ENCODE data around the gene USP25.

- TF ChIP-seq POLR2AphosphoS5 (IDR thresholded peaks at IDR 0.05; ENCODE audit: low read depth, low read length) (no peak), SP1 (IDR thresholded peaks at IDR 0.05; ENCODE audit: low read depth) (no peak), ATF3 (IDR thresholded peaks at IDR 0.05) (no peak), ELF1 (IDR thresholded peaks at IDR 0.05; ENCODE audit: borderline replicate concordance, low read depth) (no peak), POLR2A (IDR thresholded peaks at IDR 0.05; ENCODE audit: borderline replicate concordance, extremely low read depth, insufficient read depth, insufficient read length) (no peak)
- TF ChIP-seq, protein P1, sequence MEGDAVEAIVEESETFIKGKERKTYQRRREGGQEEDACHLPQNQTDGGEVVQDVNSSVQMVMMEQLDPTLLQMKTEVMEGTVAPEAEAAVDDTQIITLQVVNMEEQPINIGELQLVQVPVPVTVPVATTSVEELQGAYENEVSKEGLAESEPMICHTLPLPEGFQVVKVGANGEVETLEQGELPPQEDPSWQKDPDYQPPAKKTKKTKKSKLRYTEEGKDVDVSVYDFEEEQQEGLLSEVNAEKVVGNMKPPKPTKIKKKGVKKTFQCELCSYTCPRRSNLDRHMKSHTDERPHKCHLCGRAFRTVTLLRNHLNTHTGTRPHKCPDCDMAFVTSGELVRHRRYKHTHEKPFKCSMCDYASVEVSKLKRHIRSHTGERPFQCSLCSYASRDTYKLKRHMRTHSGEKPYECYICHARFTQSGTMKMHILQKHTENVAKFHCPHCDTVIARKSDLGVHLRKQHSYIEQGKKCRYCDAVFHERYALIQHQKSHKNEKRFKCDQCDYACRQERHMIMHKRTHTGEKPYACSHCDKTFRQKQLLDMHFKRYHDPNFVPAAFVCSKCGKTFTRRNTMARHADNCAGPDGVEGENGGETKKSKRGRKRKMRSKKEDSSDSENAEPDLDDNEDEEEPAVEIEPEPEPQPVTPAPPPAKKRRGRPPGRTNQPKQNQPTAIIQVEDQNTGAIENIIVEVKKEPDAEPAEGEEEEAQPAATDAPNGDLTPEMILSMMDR (IDR thresholded peaks at IDR 0.05 in 2 of 3, conservative IDR thresholded peaks at IDR 0.05 in 1 of 3; ENCODE audit: borderline replicate concordance in 1 of 3, insufficient read depth in 1 of 3, low read depth in 2 of 3, low read length in 2 of 3), result no peak
Measured at GRCh38 chr21:15809065-15809464, 79.3 kb downstream of the USP25 start.
